CD4-positive, alpha-beta T cell treated with Interleukin-10 for 1 hour (primary cell): ENCODE data around the gene KRT4.
"Not testable (repeated sequence)": the region's sequence is repeated elsewhere in the genome, so short reads cannot be mapped to it uniquely, and the experiment has no call there.

Experiments
- DNase-seq: peaks from one replicate; pipeline ENCODE4 v3.0.0-alpha.2; 2020

Gene KRT4

GRCh38 chr12:52813885-52814709 lies at the start of gene KRT4:
TSS of gene KRT4 (minus strand) at chr12:52814116. CDS start at chr12:52814058, 58 bp downstream.
- DNase-seq, result no peak

- no peak for DNase-seq
Observed at GRCh38 chr12:52862023-52862422, 48.1 kb upstream of the KRT4 start.

- no peak for DNase-seq
Observed at GRCh38 chr12:52861511-52861910, 47.6 kb upstream of the KRT4 start.

GRCh38 chr12:52860102-52860823 lies 46.3 kb upstream of the KRT4 start:
- DNase-seq, result no peak

- DNase-seq, result no peak
Observed at GRCh38 chr12:52857500-52857899, 43.6 kb upstream of the KRT4 start.

GRCh38 chr12:52856787-52857186 lies 42.9 kb upstream of the KRT4 start:
- no peak for DNase-seq

GRCh38 chr12:52856077-52856476 lies 42.2 kb upstream of the KRT4 start:
- DNase-seq, result not testable (repeated sequence)

GRCh38 chr12:52851787-52852186 lies 37.9 kb upstream of the KRT4 start:
- DNase-seq, result no peak

GRCh38 chr12:52850681-52851080 lies 36.8 kb upstream of the KRT4 start:
- no peak for DNase-seq

- DNase-seq, result no peak
Observed at GRCh38 chr12:52849511-52849910, 35.6 kb upstream of the KRT4 start.

- no peak for DNase-seq
Observed at GRCh38 chr12:52848661-52849255, 34.8 kb upstream of the KRT4 start, which contains the start of gene KRT78. TSS of gene KRT78 (minus strand) at chr12:52848994. CDS start at chr12:52848930, 64 bp downstream.

- no peak for DNase-seq
Observed at GRCh38 chr12:52847335-52848102, 33.6 kb upstream of the KRT4 start.

- no peak for DNase-seq
Observed at GRCh38 chr12:52846356-52846970, 32.5 kb upstream of the KRT4 start.

- no peak for DNase-seq
Observed at GRCh38 chr12:52845946-52846345, 32.0 kb upstream of the KRT4 start.

- DNase-seq, result no peak
Observed at GRCh38 chr12:52844386-52844785, 30.5 kb upstream of the KRT4 start.

- no peak for DNase-seq
Observed at GRCh38 chr12:52839436-52840105, 25.7 kb upstream of the KRT4 start.

- DNase-seq, result no peak
Observed at GRCh38 chr12:52838609-52839435, 24.9 kb upstream of the KRT4 start.

- no peak for DNase-seq
Observed at GRCh38 chr12:52837781-52838608, 24.1 kb upstream of the KRT4 start.

GRCh38 chr12:52837413-52837741 lies 23.5 kb upstream of the KRT4 start:
- no peak for DNase-seq
